ACC112 (cell line): Measurements from ENCODE around the gene IER5L.

ENCODE experiments used
- H2AFZ ChIP-seq: fragments of 200-600 bp; sonication (generic); one replicate; pipeline ENCODE4 v1.6.0; 2017; ENCODE audit warnings: antibody characterized with exemption, low read length; ENCODE audit not compliant: unreplicated experiment
- H3K27ac ChIP-seq: fragments of 200-600 bp; sonication (generic); 2 replicates; pipeline ENCODE4 v1.5.1; 2014; ENCODE audit warnings: low read depth, mild to moderate bottlenecking, antibody characterized with exemption, low read length, moderate library complexity
- H3K27me3 ChIP-seq: fragments of 200-600 bp; sonication (generic); 2 replicates; pipeline ENCODE4 v1.6.1; 2014; ENCODE audit warnings: mild to moderate bottlenecking, antibody characterized with exemption, low read length, moderate library complexity, mixed read lengths; ENCODE audit not compliant: insufficient read depth
- H3K36me3 ChIP-seq: fragments of 200-600 bp; sonication (generic); 2 replicates; pipeline ENCODE4 v1.6.1; 2016; ENCODE audit warnings: mild to moderate bottlenecking, antibody characterized with exemption, low read length, moderate library complexity, mixed read lengths; ENCODE audit not compliant: insufficient read depth
- H3K4me1 ChIP-seq: fragments of 200-600 bp; sonication (generic); one replicate; pipeline ENCODE4 v1.6.1; 2016; ENCODE audit warnings: low read length, mixed read lengths; ENCODE audit not compliant: insufficient read depth, unreplicated experiment, control insufficient read depth
- H3K4me3 ChIP-seq: fragments of 200-600 bp; sonication (generic); 2 replicates; pipeline ENCODE4 v1.5.1; 2014; ENCODE audit warnings: mild to moderate bottlenecking, low read depth, low read length
- H3K79me2 ChIP-seq: fragments of 200-600 bp; sonication (generic); one replicate; pipeline ENCODE4 v1.6.0; 2016; ENCODE audit warnings: low read length; ENCODE audit not compliant: control insufficient read depth, unreplicated experiment, insufficient read depth

IER5L gene

DNA sequence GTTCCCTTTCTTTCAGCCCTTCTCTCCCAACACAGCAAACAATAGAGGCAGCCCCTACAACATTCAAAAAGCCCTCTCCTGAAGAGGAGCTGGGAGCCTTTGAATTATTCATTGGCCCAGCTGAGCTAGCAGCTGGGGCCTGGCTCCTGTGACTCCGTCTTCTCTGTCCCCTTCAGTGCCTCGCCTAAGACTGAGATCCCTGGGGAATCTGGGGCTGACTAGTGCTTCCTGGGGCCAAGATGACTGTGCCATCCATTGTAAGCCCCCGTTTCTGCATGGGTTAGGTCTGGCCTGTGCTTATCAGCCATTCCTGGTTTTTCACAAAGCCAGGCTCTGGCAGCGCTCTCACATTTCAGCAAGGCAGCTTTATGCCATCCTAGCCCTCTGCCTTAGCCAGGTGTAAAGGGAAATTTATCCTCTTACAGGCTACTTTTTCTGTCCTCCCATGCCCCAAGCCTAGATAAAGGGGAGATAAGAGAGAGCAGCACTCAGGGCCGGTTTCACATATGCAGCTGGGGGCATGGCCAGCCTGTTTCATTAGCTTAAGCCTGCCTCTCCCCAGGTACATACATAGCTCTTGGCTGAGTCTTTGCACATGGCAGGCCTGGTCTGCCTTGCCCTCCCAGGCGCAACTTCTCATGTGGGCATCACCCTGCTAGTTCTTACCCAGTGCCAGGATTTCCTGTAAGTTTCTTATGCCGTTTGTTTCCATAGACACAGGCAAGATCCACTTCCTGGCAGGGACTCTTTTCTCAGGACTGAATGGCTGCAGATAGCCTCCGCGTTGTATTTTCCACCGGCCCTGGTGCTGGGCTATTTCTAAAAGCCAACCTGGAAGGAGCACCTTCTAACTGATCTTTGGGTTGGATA, 51.1 kb downstream of the IER5L start:
- peaks cover 23% of the 10 kb centered on the region for H3K36me3 ChIP-seq

More for the DNA sequence above, 51.1 kb downstream of the IER5L start:
- no peak overlapping the region for H3K4me3 ChIP-seq
- H2AFZ ChIP-seq: no peak overlapping the region
- H3K27me3 ChIP-seq: no peaks in the 10 kb centered on the region
- H3K4me1 ChIP-seq: peaks cover 23% of the 10 kb centered on the region
- peak overlapping the region; percentile 43; the same call in 1 of the 2 replicates for H3K27ac ChIP-seq
- H3K79me2 ChIP-seq: peaks cover 2% of the 10 kb centered on the region
